Cardiac fibroblast (primary cell): ENCODE results near the gene VPS45.
"Not testable (repeated sequence)": the region's sequence is repeated elsewhere in the genome, so short reads cannot be mapped to it uniquely, and the experiment has no call there.

Experiments
- DNase-seq, 2 donors: peaks; one replicate each; pipeline versions ENCODE4 v3.0.0 to v3.0.0-alpha.2; 2010; ENCODE audit warnings: low read depth in 2 of 2
- H3K4me3 ChIP-seq, 2 donors: replicated peaks in 1 of 2; 1 replicate in 1 of 2; 2 replicates in 1 of 2; pipeline ENCODE4 v1.5.1; 2011; ENCODE audit warnings: low read depth in 2 of 2, low read length in 2 of 2, mild to moderate bottlenecking in 2 of 2, moderate library complexity in 1 of 2
- CTCF ChIP-seq: IDR thresholded peaks from one replicate; pipeline ENCODE4 v1.5.1; 2011; ENCODE audit warnings: low read depth, mild to moderate bottlenecking, low read length, inconsistent platforms

VPS45 gene

GRCh38 chr1:150183061-150183460, 115.5 kb downstream of the VPS45 start:
- no peak overlapping the region for H3K4me3 ChIP-seq
- DNase-seq: no peak
- TF ChIP-seq CTCF: no peak

DNA sequence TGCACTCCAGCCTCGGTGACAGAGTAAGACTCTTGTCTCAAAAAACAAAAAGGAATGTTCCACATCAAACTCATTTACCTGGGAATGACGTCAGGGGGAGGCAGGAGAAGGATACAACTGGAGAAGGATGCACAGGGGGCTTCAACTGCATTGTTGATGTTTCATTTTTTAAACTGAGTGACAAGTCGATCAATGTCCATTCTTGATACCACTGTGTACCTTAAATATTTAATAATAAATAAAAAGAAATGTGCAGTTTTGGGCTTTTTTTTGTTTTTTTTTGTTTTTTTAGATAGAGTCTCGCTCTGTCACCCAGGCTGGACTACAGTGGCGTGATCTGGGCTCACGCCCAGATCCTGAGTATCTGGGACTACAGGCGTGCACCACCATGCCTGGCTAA, 117.9 kb downstream of the VPS45 start:
- no peak overlapping the region for H3K4me3 ChIP-seq
- TF ChIP-seq CTCF: no peak
- DNase-seq: no peak

DNA sequence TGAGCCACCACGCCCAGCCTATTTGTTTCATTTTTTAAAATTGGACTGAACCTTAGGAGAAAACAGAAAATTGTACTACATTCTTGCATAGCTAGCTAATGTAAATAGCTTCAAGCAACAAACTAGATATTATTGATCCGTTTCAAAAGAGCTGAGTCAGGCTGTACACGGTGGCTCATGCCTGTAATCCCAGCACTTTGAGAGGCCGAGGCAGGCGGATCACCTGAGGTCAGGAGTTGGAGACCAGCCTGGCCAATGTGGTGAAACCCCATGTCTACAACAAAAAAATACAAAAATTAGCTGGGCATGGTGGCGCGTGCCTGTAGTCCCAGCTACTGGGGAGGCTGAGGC, 118.8 kb downstream of the VPS45 start:
- not testable (repeated sequence) for H3K4me3 ChIP-seq
- DNase-seq: peak in 1 of 2 donors; percentile 22

DNA sequence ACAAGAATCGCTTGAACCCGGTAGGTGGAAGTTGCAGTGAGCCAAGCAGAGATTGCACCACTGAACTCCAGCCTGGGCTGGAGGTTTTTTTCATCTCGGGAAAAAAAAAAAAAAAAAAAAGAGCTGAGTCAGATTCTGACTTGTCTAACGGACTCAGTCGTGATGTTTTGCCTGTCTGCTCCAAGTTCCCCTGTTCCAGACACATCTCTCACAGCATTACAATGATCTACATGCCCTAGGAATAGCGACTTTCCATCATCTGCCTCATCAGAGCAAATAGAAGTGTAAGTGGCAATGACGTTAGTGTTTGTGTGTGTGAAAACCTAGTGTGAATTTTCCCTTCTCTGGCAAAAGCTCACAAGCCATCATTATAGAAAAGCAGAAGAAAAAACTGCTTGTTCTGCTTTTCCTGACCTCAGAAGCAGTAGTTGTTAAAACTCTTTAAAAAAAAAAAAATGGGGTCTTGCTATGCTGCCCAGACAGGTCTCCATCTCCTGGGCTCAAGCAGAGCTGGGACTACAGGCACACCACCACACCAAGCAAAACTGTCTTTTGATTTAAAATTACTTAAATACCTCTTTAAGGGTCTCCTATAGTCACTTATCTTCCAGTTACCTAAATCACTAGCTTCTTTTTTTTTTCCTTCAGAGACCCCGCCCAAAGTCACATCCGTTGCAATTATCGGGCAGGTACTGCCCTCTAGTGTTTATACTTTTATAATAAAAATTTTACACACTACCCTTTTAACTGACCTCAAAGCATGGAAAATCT, 119.4 kb downstream of the VPS45 start:
- peak overlapping the region in 1 of 2 donors; percentile 45 for H3K4me3 ChIP-seq
- peak; percentile 46 for TF ChIP-seq CTCF
- peak; percentile 70 to 84 for DNase-seq

DNA sequence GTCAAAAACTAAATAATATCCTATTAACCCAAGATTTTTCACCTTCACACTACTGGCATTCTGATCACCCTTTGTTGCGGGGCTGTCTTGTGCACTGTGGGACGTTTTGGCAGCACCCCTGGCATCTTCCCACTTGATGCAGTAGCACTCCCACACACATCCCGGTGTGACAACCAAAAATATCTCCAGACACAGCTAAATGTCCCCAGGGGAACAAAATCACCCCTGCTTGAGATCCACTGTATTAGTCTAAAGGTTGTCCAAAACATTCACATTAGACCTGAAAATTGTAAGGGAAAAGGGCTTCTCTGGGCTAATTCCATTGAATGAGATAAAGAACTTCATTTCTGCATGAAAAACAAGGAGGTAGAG, 120.0 kb downstream of the VPS45 start:
- DNase-seq: no peak
- no peak overlapping the region for H3K4me3 ChIP-seq
- no peak for TF ChIP-seq CTCF

GRCh38 chr1:150192012-150192411, 124.4 kb downstream of the VPS45 start:
- DNase-seq: peak; percentile 73 to 82
- no peak for TF ChIP-seq CTCF
- no peak overlapping the region for H3K4me3 ChIP-seq

DNA sequence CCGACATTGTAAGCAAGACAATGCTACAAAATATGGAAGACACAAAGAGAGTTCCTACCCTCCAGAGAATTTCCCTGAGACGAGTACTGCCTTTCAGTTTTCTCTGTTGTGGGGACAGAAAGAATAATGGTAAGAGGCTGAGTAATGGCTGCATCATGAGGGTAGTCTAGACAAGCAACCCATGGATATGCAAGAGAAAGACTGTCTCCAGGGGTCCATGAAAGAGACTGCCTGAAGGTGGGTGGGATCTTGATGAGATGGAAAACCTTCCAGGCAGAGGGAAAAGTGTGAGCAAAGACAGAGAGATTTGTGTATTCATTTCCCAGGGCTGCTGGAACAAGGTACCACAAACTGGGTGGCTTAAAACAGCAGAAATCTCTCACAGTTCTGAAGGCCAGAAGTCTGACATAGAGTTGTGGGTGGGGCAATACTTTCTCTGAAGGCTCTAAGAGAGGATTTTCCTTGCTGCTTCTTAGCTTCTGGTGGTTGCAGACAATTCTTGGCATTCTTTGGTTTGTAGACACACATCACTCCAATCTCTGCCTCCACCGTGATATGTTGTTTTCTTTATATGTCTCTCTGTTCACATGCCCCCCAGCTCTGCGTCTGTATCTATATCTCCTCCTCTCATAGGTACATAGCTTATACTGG, 126.9 kb downstream of the VPS45 start:
- no peak overlapping the region for H3K4me3 ChIP-seq
- DNase-seq: peak; percentile 41 to 60
- TF ChIP-seq CTCF: no peak
